ENCODE data around the gene PLA2G7.
"Not testable (repeated sequence)": the region's sequence is repeated elsewhere in the genome, so short reads cannot be mapped to it uniquely, and the experiment has no call there.

PLA2G7 gene

DNA sequence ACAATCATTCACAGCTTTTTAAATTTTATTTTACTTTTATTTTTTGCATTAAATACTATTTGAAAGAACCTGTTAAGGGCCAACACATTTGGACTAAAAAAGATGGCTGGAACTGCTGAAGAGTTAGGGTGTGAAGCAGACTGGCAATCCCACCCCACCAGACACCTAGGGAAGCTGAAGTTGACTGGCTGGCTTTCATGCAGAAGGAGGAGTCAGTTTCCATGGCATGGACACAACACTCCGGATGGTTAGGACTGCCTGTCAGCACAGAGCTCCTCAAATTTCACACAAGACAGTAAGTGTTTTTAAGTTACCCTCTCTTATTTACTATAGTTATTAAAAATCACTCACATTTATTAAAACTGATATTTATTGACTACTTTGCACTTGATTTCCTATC lies 11.5 kb upstream of the PLA2G7 start, which contains the start of gene ANKRD66:
TSS of gene ANKRD66 (plus strand) at position 238 of the 400 bp plus-strand sequence. CDS start 5,016 bp downstream, outside the sequence.
- no peak for DNase-seq

DNA sequence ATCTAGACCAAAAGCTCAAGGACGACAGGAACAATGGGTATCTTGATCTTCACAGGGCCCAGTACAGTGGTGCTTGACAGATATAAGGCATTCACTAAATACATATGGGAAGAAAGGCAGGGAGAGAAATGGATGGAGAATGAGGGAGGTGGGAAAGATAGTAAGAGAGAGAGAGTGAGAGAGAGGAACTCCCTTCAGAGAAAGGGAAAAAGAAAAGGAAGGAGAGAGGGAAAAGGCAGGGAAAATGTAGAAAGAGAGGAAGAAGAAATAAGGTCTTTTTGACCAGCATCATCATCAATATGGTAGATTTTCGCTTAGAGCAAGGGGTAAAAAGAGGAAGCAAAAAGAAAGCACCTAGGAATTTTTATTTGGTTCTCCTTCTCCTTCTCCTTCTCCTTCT lies 10.8 kb upstream of the PLA2G7 start:
- DNase-seq, result no peak

DNA sequence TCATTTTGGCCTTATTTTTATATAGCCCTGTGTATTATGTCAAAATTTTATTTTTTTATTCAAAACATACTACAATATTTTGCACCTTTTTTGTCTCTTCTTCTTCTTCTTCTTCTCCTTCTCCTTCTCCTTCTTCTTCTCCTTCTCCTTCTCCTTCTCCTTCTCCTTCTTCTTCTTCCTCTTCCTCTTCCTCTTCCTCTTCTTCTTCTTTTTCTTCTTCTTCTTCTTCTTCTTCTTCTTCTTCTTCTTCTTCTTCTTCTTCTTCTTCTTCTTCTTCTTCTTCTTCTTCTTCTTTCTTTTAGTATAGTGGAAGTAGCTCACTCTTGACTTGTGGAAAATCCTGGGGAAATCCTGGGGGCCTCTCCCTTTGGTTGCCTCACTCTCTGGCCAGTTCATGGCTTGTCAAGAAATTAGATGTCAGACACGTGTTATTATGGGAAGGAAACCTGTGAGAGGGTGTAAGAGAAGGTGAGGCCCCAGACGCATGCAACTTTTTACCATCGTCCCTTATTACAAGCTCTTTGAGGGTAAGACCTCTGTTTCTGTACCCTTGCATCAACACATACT lies 9.1 kb upstream of the PLA2G7 start:
- DNase-seq, result not testable (repeated sequence)

DNA sequence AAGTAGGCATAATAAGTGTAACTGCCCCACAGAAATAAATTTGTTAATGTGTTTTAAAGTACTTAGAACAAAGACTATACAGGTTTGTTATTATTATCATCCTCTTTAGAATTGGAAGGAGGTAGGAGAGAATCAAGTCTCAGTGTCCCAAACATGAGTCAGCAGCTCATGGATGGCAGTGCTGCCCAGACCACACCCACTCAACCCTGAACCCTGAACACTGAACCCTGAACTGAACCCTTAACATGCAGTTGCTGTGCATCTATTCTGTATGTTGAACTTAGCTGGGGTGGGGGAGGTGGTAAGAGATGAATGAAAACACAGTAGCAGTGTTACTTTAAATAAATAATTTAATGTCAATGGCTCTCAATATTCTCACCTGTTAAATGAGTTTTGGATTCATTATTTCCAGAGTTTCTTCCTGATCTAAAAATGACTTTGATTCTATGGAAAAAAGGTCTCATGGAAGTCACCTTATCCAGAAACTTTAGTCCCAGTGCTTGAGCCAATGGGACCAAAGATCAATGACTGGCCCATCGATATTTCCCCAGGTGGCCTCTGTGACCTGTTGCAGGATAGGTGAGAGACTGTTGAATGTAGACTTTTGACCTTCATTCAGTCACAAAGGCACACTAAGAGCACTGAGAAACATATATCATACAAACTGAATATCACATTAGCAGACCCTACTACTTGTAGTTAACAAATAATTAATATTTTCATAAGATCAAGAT lies 8.4 kb upstream of the PLA2G7 start:
- DNase-seq, result no peak

DNA sequence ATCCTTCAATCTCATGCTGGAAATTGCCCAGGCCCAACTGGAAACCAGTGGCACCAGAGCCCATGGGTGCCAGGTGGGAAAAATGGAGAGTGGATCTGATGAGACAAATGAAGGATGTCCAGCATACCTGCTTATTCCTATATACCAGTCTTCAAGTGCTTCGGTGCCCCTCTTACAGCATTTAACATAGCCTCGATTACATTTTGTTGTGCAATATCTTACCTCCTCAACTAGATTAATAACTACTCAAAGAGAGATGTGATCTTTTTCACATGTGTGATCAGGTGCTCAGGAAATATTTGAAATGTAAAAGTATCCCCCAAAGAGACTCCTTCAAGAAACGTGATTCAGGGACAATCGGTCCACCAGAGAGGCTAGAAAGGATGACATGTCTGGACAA lies 6.7 kb upstream of the PLA2G7 start:
- DNase-seq, result no peak

DNA sequence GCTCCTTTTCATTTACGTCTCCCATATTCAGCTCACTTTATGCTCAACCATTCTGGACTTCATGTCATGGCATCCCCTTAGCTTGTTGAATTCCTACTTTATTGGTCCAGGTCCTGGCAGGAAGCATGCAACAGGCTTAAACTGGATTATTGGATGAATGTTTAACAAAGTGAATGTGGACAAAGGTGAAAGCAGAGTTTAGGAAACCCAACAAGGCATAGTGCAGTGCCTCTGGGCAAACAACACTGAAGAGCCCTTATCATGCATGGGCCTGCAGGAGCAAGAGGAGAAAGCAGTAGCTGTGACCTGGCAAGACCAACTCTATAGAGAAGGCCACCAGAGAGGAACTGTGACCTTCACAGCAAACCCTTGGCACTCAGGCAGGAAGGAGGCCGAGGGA lies 6.3 kb upstream of the PLA2G7 start:
- DNase-seq, result no peak

DNA sequence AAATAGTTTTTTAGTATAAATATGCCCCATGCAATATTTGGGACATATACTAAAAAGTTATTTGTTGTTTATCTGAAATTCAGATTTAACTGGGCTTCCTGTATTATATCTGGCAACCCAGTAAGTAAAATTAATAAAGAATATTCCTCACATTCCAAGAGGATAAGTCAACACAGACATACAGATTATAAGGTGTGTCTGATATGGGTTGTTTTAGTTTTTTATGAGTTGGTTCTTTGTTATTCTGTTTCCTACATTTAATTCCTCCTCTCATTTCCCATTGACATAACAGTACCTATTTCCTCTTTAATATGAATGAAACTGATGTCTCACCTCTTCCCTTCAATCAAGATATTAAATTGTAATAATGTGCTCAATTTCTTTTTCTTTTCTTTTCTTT lies 1.7 kb upstream of the PLA2G7 start:
- no peak for DNase-seq

DNA sequence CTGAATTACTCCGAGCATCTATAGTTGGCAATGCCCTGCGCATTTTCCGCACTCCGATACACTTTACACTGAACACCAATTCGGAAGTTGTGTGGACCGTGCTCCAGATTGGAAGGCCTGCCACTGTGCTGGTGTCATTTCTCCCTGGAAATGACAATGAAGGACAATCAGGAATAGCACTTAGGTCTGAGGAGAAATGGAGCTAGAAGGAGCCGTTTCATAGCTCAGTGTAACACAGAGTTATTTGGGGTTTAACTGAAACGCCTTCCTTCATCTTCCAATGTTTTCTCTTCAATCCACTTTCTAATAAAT lies 501 bp upstream of the PLA2G7 start:
- no peak for DNase-seq

DNA sequence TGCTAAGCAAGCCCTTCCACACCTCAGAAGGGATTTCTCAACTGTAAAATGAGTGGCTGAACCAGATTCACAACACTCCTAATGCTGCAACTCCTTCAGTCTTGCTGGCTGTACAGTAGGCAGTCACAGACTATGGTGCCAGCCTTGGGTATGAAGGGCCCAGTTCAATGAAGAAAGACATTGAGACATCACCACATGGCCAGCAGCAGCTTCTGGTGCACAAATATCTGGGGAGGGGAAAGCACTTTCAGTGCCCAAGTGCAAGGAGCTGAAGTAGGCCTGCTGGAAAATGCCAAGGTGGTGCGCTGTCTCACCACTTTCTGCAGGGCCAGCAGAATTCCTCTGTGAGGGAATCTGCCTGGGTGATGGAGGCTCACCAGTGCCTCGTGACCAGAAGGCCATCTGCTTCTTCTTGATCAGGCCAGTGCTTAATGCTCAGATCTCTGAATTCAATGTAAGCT lies 1.8 kb downstream of the PLA2G7 start:
- DNase-seq, result no peak

DNA sequence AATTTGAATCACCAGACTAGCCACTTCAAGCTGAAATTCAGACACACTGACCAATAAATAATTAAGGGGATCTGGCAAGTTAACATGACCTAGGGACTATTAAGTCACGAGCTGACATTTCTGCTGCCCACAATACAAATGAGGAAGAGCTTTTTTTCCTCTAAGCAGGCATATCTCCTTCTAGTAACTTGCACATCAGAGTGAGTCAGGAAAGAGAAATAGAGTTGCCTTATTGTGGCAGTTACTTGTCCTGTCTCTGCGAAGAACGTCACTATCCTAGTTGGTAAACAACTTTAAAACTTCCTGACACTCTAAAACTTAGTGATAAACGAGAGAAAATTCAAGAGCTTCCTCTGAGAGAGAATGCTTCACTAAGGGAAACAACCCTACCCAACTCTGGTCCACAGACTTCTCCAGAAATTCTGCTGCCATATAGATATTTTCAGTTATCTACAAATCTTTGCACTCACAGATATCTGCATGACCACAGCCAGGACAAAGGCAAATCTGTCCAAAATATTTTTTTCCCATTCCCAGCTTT lies 4.2 kb downstream of the PLA2G7 start:
- DNase-seq, result no peak

DNA sequence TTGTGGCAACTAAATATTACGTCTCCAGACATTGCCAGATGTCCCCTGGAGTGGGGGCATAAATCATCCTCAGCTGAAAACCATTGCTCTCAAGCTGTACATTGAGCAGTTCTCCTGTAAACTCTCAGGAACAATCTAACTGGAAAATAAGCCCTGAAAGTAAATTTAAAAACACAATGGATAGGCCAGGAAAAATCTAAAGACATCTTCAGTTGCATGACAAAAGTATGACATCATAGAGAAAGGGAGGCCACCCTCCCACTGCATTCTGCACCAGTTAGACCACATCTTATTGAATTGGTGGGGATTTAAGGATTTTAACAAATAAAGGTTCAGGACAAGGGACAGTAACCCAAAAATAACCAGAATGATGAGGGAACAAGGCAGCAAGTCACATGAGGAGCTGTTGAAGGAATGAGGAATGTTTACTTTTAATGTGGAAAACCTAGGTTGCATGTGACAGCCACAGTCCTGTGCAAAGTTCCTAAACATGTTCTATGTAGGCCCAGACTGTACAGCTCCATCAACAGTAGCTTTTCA lies 5.3 kb downstream of the PLA2G7 start:
- no peak for DNase-seq

DNA sequence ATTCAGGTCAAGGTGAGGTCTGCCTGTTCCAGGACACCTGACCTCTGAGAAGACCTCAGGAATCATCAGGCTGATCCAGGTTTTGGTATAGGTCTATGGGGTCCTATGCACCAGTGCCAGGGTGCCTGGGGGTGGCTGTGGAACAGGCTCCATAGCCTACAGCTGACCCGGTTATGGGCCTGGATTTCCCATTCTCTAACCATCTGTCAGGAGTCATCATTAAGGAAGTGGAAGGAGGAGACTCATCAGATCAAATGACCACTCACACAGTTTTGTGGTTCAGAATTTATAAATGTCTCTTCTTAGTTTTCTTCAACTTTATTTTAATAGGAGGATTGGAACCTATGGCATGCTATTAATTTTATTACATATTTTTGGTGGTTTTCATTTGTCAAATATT lies 14.8 kb downstream of the PLA2G7 start:
- DNase-seq, result no peak

DNA sequence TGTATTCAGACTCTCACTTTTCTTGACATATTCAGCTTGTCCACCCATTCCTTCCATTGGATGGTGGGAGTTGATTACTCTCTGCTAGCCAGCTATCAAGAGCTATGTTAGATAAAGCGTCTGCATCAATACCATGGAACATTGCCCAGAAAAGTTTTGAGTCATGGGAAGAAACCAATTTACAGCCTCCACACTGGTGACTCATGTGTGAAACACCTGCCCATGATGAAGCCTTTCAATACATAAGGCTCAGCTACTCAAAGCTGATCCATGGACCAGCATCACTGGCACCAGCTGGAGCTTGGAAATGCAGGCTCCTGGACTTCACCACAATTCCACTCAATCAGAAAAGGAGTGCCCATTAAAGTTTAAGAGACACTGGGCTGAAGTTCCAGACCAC lies 16.1 kb downstream of the PLA2G7 start:
- DNase-seq, result peak; percentile 34

DNA sequence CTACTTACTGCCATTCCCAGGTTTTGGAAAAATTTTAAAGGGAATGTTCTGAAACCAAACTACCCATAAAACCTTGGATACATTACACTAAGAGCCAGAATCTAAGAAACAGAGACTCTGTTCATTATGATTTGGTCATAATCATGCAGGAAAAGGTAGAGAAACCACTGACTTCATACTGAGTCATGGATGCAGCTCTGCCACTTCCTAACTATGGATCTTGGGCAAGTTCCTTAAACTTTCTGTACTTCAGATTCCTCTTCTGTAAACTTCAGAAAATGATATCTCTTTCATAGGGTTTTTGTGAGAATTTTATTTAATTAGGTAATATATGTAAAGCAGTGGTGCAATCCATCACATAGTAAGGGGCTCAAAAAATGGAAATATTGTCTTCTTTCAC lies 20.0 kb downstream of the PLA2G7 start:
- DNase-seq, result no peak

DNA sequence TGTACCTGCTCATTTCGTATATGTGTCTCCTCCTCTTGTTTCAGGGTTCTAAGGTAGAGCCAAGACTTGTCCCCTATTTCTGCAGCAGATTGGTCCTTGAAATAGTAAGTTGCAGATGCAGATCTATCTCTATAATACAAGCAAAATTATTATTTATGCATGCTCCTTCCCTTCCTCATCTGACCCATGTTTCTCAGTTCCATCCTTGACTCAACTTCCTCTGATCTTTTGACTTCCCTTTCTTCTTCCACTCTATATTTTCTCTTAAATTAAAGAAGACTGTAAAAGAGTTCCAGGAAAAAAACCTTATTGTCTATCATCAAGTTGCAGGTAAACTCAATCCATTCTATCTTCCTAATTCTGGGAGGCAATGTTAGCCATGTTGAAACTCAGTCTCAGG lies 23.7 kb downstream of the PLA2G7 start:
- no peak for DNase-seq

DNA sequence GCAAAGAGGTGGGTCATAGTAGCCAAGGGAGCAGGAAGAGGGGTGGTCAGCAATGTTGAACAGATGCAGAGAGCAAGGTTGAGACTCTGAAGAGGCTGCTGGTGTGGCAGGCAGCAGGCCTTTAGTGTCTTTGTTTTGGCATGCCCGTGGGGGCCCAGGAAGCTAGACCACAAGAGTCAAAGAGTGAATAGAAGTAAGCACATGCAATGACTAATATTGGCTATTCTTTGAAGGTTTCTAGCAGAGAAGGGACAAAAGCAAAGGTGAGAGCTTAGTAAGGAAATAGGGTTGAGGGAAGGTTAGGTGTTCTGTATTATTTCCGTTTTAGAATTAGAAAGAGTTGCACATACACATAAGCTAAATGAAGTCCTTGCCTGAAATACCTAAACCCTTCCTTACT lies 28.7 kb downstream of the PLA2G7 start:
- no peak for DNase-seq

DNA sequence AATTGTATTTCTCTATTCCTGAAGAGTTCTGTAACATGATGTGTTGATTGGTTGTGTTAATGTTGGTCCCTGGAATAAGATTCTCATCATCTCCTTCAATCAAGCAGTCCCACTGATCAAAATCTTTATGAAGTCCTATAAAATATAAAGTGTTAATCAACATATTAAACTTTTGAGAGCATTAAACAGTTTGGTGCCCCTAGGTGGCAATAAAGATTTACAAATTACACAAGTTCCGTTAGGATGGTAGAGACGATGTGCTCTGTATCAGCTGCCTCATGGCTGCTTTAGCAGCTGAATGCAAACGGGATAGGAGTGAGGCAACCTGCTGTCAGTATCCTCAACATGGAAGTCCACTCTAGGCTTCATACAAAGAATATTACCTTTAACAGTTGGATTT lies 30.6 kb downstream of the PLA2G7 start:
- no peak for DNase-seq

DNA sequence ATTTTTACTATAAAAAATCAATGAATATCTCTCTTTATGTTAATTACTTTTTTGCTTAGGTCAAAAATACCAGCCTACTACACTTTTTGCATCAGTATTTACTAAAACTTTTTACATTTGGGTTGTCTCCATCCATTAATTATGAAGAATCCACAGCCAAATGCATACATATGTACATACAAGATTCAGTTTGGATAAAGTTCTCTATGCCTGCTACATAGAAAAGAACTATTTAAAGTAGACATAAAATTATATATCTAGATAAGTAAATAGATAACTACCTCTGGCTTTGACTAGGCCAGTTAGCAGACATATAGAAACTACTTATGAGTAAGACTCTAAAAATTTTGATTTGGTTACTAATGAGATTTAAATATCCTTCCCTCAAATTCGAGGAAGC lies 35.2 kb downstream of the PLA2G7 start:
- DNase-seq, result no peak

DNA sequence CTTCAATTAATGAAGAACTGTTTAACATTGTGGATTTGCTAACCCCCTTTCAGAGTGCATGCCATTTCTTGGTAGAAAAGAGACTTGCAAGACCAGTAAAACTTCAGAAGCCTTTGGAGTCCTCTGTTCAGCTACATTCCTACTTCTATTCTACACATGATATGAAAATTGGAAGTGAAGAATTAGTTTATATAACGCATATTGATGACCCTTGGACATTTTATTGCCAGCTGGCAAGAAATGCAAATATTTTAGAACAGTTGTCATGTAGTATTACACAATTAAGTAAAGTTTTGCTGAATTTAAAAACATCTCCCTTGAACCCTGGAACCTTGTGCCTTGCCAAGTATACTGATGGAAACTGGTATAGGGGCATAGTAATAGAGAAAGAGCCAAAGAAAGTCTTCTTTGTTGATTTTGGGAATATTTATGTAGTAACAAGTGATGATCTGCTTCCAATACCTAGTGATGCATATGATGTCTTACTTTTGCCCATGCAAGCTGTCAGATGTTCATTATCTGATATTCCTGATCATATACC lies 44.2 kb downstream of the PLA2G7 start:
- DNase-seq, result no peak

DNA sequence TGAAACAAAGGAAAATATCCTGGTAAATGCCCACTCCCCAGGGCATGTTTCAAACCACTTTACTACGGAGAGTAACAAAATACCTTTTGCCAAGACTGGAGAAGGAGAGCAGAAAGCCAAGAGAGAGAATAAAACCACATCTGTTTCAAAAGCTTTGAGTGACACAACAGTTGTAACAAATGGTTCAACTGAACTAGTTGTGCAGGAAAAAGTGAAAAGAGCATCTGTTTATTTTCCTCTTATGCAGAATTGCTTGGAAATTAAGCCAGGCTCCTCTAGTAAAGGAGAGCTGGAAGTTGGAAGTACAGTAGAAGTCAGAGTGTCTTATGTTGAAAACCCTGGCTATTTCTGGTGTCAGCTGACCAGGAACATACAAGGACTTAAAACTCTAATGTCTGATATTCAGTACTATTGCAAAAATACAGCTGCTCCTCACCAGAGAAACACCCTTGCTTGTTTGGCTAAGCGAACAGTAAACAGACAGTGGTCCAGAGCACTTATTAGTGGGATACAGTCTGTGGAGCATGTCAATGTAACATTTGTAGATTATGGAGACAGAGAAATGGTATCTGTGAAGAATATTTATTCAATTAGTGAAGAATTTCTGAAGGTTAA lies 44.9 kb downstream of the PLA2G7 start:
- DNase-seq, result no peak

DNA sequence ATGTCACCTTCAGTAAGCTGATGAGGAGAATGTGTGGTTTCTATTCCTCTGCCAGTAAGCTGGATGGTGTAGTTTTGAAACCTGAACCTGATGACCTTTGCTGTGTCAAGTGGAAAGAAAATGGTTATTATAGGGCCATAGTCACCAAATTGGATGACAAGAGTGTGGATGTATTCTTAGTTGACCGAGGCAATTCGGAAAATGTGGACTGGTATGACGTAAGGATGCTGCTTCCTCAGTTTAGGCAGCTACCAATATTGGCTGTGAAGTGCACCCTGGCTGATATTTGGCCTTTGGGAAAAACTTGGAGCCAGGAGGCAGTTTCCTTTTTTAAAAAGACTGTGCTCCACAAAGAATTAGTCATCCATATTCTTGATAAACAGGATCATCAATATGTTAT lies 45.5 kb downstream of the PLA2G7 start:
- no peak for DNase-seq

DNA sequence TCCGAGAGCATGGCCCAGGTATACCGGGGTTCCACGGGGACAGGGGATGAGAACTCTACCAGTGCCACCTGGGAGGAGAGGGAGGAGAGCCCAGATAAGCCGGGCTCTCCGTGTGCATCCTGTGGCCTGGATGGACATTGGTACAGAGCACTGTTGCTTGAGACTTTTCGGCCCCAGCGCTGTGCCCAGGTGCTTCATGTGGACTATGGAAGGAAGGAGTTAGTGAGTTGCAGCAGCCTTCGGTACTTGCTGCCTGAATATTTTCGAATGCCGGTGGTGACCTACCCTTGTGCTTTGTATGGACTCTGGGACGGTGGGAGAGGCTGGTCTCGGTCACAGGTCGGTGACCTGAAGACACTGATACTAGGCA lies 46.2 kb downstream of the PLA2G7 start:
- DNase-seq, result no peak

DNA sequence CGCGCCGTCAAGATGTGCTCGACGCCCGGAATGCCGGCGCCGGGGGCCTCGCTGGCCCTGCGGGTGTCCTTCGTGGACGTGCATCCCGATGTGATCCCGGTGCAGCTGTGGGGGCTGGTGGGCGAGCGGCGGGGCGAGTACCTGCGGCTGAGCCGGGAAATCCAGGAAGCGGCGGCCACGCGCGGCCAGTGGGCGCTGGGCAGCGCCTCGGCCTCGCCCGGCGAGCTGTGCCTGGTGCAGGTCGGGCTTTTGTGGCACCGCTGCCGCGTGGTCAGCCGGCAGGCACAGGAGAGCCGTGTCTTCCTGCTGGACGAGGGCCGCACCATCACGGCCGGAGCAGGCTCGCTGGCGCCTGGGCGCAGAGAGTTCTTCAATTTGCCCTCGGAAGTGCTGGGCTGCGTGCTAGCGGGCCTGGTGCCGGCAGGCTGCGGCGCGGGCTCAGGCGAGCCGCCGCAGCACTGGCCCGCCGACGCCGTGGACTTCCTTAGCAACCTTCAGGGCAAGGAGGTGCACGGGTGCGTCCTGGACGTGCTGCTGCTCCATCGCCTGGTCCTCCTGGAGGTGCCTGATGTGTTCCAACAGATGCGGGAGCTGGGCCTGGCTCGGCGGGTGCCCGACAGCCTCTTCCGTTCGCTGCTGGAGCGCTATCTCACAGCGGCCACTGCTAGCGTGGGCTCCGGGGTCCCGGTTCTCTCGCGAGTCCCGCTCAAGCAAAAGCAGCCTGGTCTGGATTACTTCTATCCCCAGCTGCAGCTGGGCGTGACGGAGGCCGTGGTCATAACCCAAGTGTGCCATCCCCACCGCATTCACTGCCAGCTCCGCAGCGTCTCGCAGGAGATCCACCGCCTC lies 46.8 kb downstream of the PLA2G7 start:
- no peak for DNase-seq

All from fibroblast of skin of right biceps (primary cell).